ENCODE data around the gene MSN. TPM values are rescaled to one million over a fixed set of nuclear protein-coding genes. Genes with fewer than 3 reads are reported as not detected.

MSN gene
- total and polyA plus RNA-seq, 8 donors: 367 to 543 (median 422) TPM

DNA sequence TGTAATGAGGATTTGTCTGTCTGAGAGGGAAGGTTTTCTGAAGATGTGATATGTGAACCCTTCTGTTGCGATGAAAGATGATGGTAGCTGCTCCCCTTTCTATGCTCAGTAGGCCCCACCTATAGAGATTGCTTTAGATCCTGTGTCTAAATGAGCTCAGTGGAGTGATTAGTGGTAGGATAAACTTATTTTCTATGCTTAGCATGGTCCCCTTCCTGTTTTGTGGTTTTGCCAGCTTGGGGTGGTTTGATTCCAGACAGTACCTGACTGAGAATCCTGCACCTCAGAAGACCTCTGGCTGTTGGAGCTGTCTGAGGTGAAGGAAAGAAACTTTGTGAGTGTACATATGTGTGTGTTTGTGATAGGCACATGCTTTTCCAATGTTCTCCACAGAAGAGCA lies 17.7 kb downstream of the MSN start:
- Histone ChIP-seq H3K9me3 (no peaks in the 10 kb centered on the region), H3K4me3 (no peak overlapping the region), H3K27me3 (no peaks in the 10 kb centered on the region), H3K36me3 (no peaks in the 10 kb centered on the region), H3K27ac (peak overlapping the region; percentile 13 to 72), H3K4me1 (peaks cover 37 to 94% of the 10 kb centered on the region in 2 donors)
- no peak for DNase-seq
- no peak for ATAC-seq
- TF ChIP-seq, protein P1, sequence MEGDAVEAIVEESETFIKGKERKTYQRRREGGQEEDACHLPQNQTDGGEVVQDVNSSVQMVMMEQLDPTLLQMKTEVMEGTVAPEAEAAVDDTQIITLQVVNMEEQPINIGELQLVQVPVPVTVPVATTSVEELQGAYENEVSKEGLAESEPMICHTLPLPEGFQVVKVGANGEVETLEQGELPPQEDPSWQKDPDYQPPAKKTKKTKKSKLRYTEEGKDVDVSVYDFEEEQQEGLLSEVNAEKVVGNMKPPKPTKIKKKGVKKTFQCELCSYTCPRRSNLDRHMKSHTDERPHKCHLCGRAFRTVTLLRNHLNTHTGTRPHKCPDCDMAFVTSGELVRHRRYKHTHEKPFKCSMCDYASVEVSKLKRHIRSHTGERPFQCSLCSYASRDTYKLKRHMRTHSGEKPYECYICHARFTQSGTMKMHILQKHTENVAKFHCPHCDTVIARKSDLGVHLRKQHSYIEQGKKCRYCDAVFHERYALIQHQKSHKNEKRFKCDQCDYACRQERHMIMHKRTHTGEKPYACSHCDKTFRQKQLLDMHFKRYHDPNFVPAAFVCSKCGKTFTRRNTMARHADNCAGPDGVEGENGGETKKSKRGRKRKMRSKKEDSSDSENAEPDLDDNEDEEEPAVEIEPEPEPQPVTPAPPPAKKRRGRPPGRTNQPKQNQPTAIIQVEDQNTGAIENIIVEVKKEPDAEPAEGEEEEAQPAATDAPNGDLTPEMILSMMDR (IDR thresholded peaks at IDR 0.05): no peak
- intact Hi-C loops (cut with DNase I): no loop called here

DNA sequence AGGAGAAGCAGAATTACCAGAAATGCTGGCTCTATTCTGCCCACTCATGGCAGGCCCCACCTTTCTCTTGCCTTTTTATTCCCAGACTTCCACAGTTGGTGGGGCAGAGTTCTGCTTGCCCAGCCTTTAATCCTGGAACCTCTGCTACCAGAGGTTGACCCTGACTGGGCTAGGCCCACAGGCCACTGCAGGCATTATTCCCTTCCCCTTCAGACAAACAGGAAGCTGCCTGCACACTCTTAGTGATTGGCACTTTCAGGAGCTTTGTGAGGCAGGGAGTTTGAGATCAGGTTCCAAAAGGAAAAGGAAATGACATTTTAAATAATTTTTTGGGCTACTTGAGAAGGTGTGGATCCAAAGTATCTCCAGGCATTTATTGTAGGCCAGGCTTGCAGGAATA lies 18.8 kb downstream of the MSN start:
- DNase-seq (no peak), ATAC-seq (peak; percentile 20)
- peak overlapping the region; percentile 21 to 72 for H3K27ac ChIP-seq
- H3K36me3 ChIP-seq: no peaks in the 10 kb centered on the region
- TF ChIP-seq, protein P1 (IDR thresholded peaks at IDR 0.05): no peak
- no peak overlapping the region for H3K4me3 ChIP-seq
- peaks cover 38 to 95% of the 10 kb centered on the region in 2 donors for H3K4me1 ChIP-seq
- intact Hi-C loops (cut with DNase I): no loop called here
- H3K9me3 ChIP-seq: no peaks in the 10 kb centered on the region
- H3K27me3 ChIP-seq: no peaks in the 10 kb centered on the region

DNA sequence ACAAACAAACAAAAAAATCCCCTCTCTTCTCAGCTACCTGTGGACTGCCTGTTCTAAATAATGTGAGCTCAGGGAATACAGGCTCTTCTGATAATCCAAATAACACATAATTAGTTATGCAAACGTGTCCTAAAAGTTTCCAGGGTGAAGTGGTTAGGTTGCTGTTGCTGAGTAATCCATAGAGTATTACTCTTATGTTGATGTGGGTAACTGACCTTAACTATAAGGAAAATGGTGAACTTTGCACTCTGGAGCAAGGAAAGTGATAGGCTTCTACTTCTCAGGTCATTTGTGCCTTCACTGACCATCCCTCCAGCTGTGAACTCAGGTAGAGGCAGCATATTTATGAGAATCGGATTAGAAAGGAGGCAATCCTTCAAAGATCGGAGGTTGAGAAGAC lies 19.9 kb downstream of the MSN start:
- ATAC-seq (no peak), DNase-seq (no peak)
- no peaks in the 10 kb centered on the region for H3K27me3 ChIP-seq
- H3K9me3 ChIP-seq: no peaks in the 10 kb centered on the region
- no peak overlapping the region for H3K4me3 ChIP-seq
- TF ChIP-seq, protein P1 (IDR thresholded peaks at IDR 0.05): no peak
- peaks cover 38 to 95% of the 10 kb centered on the region in 2 donors for H3K4me1 ChIP-seq
- H3K27ac ChIP-seq: peak overlapping the region; percentile 26 to 72
- intact Hi-C loops (cut with DNase I): no loop called here
- no peaks in the 10 kb centered on the region for H3K36me3 ChIP-seq

GRCh38 chrX:65688403-65688871 lies 21.0 kb downstream of the MSN start:
- ATAC-seq: peak; percentile 54
- intact Hi-C loops (cut with DNase I): no loop called here
- no peak overlapping the region for H3K4me3 ChIP-seq
- no peaks in the 10 kb centered on the region for H3K9me3 ChIP-seq
- H3K27ac ChIP-seq: peak overlapping the region in 1 of 2 donors; percentile 72
- no peaks in the 10 kb centered on the region for H3K36me3 ChIP-seq
- TF ChIP-seq, protein P1 (IDR thresholded peaks at IDR 0.05): no peak
- H3K27me3 ChIP-seq: no peaks in the 10 kb centered on the region
- DNase-seq: no peak
- peaks cover 38 to 100% of the 10 kb centered on the region in 2 donors for H3K4me1 ChIP-seq

- H3K27ac ChIP-seq: peak overlapping the region in 1 of 2 donors; percentile 72
- no peak for DNase-seq
- H3K27me3 ChIP-seq: no peaks in the 10 kb centered on the region
- TF ChIP-seq, protein P1 (IDR thresholded peaks at IDR 0.05): no peak
- intact Hi-C loops (cut with DNase I): no loop called here
- H3K4me3 ChIP-seq: no peak overlapping the region
- H3K36me3 ChIP-seq: no peaks in the 10 kb centered on the region
- no peak for ATAC-seq
- peaks cover 38 to 100% of the 10 kb centered on the region in 2 donors for H3K4me1 ChIP-seq
- no peaks in the 10 kb centered on the region for H3K9me3 ChIP-seq
These were observed 21.9 kb downstream of the MSN start for GRCh38 chrX:65689377-65689776.
